NCI-H226 (cell line): ENCODE measurements around the gene B9D2.
A peak's percentile ranks its signal among the peaks of the same experiment; 100 is the strongest.

Experiments
- DNase-seq: peaks from one replicate; pipeline ENCODE4 v3.0.0-alpha.2; 2015

The B9D2 gene

GRCh38 chr19:41325947-41326706 is 37.8 kb downstream of the B9D2 start:
- no peak for DNase-seq

GRCh38 chr19:41325640-41325946 is 38.4 kb downstream of the B9D2 start:
- no peak for DNase-seq

- DNase-seq, result peak; percentile 65
Observed at GRCh38 chr19:41324921-41325639, 38.9 kb downstream of the B9D2 start.

- DNase-seq, result no peak
Observed at GRCh38 chr19:41324231-41324702, 39.7 kb downstream of the B9D2 start.

- DNase-seq, result peak; percentile 93
Observed at GRCh38 chr19:41323430-41324125, 40.4 kb downstream of the B9D2 start.

GRCh38 chr19:41323023-41323422 is 40.9 kb downstream of the B9D2 start:
- DNase-seq, result peak; percentile 35

- no peak for DNase-seq
Observed at GRCh38 chr19:41322451-41322850, 41.5 kb downstream of the B9D2 start.

GRCh38 chr19:41321600-41322270 is 42.2 kb downstream of the B9D2 start:
- peak; percentile 62 for DNase-seq

DNA sequence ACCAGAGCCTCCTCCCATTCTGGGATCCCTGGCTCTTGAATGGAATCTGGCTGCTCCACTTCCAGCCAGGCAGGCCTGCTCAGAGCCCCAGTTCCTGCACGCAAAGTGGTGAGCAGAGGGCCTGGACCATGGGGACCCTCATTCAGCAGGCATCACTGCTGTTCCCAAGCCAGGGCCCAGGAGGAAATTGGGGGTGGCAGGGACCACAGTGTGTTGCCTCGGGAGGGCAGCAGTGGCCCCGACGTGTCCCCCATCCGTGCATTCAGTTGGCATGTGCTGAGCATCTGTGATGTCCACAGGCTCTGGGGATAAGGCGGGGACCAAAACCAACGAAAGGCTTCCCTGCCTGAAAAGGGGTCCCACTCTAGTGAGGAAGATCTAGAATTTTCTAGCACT is 42.7 kb downstream of the B9D2 start:
- DNase-seq, result no peak

DNA sequence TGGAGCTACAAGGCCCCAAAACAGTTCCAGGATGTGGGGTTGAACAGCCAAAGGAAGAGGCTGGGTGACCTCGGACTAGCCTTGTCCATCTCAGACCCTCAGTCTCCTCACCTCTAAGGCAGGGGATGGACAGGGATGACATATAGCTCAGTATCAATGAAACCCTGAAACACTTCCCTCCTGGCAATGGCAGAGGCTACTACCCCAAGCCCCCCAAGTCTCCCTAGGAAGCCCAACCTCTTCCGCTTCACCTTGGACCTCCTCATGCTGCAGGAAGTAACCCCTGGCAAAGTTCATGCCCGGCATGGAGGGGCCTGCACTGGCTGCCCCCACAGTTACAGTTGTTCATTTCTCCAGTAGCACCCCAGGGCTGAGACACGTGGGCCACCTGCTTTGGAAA is 43.4 kb downstream of the B9D2 start:
- DNase-seq, result no peak

GRCh38 chr19:41320185-41320518 is 43.8 kb downstream of the B9D2 start:
- no peak for DNase-seq

DNA sequence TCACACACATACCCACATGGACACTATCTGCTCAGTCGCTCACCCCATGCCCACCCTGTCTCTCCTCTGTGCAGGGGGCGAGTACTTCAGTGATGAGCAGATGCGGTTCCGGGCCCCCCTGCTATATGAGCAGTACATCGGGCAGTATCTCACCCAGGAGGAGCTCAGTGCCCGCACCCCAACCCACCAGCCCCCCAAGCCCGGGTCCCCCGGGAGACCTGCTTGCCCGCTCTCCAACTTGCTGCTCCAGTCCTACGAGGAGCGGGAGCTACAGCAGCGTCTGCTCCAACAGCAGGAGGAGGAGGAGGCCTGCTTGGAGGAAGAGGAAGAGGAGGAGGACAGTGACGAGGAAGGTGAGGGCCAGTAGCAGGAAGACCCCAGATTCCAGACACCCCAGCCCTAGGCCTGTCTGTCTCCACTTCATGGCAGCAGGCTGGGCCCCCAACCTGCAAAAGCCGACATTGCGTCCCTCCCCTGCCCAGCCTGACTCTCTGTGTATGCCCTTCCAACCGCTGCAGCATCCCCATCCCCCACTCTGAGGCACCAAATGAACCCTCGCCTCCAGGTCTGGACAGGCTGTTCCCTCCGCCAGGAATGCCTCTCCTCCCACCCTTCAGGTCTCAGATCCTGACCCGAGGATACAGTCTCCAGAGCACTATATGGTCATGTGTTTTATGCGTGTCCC is 44.3 kb downstream of the B9D2 start:
- DNase-seq, result no peak

DNA sequence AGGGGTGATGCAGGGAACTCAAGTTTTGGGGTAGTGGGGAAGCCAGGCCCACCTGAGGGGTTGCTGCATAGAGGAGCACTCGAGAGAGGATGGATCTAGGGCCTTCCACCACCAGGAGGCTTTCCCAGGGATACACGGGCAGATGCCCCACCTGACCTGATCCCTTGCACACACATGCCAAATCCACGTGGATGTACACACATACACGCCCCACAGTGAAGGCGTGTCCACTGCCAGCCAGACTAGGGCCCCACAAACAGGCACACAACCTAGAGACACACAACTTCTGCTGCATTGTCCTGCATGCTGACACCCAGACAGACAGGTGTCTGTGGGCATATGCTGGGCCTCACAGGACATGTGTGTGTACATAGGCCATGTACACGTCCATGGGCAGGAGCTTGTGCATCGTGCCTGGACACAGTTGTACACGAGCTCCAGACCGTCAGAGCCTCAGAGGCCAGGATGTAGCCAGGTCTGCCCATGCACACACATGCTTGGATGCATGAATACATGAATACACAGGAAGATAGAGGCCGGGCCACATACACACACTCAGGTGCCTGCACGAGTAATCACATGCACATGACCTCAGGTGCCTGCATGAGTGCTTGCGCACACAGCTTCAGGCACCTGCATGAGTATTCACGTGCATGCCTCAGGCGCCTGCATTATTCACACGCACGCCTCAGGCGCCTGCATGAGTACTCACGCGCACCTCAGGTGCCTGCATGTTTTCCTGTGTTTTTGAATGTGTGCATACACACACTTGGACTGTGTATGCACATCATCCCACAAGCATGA is 45.1 kb downstream of the B9D2 start:
- DNase-seq, result no peak

- no peak for DNase-seq
Observed at GRCh38 chr19:41316306-41316920, 47.5 kb downstream of the B9D2 start.

DNA sequence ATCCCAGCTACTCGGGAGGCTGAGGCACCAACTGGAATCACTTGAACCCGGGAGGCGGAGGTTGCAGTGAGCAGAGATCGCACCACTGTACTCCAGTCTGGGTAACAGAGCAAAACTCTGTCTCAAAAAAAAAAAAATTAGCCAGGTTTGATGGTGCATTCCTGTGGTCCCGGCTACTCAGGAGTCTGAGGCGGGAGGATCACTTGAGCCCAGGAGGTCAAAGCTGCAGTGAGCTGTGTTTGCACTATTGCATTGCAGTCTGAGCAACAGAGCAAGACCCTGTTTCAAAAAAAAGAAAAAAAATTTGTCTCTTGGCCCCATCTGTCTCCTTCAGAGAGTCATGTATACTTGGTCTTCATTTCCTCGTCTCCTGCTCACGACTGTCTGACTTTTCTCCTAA is 52.3 kb downstream of the B9D2 start:
- no peak for DNase-seq

- DNase-seq, result no peak
Observed at GRCh38 chr19:41311072-41311471, 52.9 kb downstream of the B9D2 start.

DNA sequence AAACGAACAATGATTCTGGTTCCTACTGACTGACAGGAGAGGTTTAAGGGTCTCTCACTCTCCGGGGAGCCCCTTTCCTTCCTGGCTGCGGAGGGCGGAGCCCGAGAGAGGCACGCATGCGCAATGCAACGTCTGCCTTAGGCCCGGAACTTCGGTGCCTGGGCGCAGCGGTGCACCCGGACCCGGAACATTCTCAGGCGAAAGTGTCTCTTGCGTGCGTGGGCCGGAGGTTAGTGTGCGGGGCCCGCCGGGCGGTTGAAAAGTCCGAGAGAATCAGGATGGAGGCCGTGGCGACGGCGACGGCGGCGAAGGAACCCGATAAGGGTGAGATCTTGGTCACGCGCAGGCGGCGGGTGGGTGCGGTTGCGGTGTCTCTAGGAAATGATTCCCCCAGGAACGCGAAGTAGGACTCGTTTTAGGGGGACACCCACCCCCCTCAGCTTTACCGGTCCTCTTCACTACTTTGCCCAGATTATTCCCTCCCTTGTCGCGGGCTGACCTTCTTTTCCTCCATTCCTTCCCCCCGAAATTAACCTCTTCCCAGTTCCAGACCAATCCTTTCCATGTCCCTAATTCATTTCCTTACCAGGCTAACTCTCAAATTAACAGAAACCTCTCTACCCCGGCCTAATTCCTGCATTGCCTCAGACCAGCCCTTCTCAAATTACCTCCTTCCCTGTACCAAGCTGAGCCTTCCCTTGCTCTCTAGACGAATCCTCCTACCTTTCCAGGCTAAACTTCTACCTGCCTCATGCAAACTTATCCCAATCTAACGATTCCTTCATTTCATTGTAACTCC is 53.7 kb downstream of the B9D2 start, which contains the start of gene CCDC97:
CCDC97 (plus strand) TSS at position 140 of the 799 bp plus-strand sequence; CDS start at position 279, 139 bp downstream.
- peak; percentile 73 for DNase-seq

DNA sequence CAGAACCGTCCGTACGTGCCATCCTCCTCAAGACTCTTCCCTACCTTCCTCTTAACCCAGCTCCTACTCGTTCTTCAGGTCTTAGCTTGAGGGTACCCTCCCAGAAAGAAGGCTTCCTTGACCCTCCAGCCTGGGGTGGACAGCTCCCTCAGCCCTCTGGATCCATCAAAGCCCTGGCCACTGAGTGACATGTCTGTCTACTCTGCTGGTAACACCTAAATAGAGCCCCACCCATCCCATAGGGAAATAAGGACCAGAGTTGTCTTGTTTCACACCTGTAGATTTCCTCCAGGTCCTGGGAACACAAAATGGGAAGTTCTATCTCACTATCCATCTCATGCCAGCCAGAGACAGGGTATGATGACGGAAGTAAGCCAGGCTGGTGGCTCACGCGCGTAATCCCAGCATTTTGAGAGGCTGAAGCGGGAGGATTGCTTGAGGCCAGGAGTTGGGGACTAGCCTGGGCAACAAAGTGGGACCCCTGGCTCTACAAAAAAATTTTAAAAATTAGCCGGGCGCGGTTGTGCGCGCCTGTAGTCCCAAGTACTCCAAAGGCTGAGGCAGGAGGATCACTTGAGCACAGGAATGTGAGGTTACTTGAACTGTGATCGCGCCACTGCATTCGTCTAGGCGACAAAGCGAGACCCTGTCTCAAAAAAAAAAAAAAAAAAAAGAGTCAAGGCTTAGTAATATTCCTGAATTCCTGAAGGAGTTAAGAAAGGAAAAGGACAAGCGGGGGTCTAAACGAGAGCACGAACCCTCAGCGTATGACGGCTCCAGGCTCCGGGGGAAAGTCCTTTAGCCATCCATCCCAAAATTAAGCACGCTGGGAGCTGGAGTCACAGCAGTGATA is 54.5 kb downstream of the B9D2 start:
- DNase-seq, result no peak

DNA sequence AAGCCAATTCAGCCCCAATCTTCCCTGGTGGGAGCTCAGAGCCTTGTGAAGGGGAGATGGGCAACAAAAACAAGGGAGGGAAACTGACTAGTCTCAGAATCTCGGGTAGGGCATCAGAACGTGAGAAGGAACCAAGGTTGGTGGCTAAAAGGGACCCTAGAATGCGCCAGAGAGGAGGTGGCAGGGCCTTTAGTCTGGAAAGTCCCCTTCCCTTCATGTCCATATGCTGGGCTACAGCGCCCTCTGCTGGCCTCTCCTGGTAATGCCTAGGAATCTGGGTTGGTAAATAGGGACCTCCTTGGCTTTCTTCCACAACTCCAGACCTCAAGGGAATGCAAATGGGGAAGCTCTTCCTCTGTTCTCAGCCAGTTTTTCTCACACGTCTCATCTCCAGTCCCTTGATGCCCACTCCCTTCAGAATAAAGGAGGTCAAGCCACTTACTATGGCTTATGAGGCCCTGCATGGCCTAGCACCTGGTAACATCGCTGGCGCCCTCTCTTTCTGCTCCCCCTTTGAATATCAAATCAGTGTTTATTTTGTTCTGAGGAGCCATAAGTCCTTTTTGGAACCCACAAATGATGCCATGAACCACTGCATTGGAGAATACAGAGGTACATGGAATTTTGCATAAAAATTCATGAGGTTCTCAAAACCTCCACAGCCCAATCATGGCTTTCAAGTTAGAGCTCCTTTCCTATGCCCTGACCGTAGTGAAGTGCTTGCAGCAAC is 55.3 kb downstream of the B9D2 start:
- peak; percentile 74 for DNase-seq
